ENCODE results near the gene SUPT16H.

The SUPT16H gene

DNA sequence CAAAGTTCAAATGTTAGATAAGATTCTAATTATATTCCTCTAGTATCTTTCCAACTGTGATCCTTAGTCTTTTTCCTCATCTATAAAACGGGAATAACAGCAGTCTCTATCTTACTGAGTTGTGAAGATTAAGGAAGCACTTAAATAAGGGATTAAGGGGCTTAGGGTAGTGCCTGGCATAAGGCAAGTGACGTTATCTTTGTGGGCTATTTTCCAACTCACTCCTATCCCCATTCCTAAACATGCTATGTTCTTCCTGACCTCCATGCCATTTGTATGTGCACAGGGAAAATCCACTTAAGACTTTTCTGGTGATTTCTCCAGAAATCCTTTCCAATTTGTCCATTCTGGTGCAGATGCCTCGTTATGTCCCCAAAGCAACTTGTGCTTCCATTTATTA, 33.3 kb downstream of the SUPT16H start:
- no peak for TF ChIP-seq CTCF (IDR thresholded peaks at IDR 0.05; ENCODE audit: insufficient read depth, low read length, missing control alignments)
- no peak for DNase-seq (ENCODE audit: low read depth, low spot score)
- POLR2A ChIA-PET = no interaction called here
- CTCF ChIA-PET = no interaction called here
- no peak overlapping the region for H3K4me3 ChIP-seq (ENCODE audit: low read depth, low read length)

DNA sequence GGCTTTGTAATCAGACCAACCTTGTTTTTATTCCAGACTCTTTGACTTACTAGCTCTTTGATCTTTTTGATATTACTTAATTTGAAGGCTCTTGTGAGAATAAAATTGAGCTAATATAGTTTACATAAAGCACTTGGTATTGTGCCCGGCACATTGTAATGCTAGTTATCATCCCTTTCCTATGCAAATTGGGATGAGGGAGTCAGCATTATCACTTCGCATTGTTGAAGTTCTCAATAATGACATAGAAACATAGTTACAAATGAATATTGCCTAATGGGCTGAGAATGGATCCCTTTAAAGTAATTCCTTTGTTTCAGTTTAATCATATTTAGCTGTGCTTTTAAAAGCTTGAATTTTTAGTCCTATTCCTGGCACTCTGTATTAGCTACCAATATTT, 36.6 kb downstream of the SUPT16H start:
- CTCF ChIA-PET = interaction anchor here (1.2 to 1.8 kb wide), 2 partner anchors 9 to 18 kb away, joined by 5 to 6 read pairs; no protein-coding TSS in a partner anchor
- no peak for DNase-seq (ENCODE audit: low read depth, low spot score)
- POLR2A ChIA-PET = no interaction called here
- no peak for TF ChIP-seq CTCF (IDR thresholded peaks at IDR 0.05; ENCODE audit: insufficient read depth, low read length, missing control alignments)
- no peak overlapping the region for H3K4me3 ChIP-seq (ENCODE audit: low read depth, low read length)

DNA sequence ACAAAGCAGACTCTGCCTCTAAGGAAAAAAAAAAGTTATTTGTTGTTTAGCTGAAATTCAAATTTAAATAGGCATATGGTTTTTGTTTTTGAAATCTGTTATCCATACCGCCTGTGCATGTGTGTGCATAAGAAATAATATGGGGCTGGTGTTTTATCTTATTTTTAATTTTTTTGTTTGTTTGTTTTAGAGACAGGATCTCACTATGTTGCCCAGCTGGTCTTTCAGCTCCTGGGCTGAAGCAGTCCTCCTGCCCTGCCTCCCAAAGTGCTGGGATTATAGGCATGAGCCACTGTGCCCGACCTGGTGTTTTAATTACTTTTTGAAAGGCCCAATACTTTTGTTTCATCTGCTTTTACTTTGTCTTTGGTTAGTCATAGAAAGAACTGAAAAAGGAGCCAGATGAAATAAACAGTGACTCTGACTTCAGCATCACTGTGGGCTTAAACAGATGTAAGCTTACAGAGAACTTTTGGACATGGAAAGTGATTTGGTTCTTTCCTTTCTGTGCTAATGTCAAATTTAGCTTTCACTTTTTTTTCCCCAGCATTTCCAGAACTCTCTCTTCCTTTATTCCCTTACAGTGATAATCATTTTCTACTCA, 37.2 kb downstream of the SUPT16H start:
- ChIA-PET POLR2A (no interaction called here), CTCF (interaction anchor here (1.2 to 1.8 kb wide), 3 partner anchors 8 to 19 kb away, joined by 3 to 6 read pairs (median 5); no protein-coding TSS in a partner anchor)
- no peak for TF ChIP-seq CTCF (IDR thresholded peaks at IDR 0.05; ENCODE audit: insufficient read depth, low read length, missing control alignments)

DNA sequence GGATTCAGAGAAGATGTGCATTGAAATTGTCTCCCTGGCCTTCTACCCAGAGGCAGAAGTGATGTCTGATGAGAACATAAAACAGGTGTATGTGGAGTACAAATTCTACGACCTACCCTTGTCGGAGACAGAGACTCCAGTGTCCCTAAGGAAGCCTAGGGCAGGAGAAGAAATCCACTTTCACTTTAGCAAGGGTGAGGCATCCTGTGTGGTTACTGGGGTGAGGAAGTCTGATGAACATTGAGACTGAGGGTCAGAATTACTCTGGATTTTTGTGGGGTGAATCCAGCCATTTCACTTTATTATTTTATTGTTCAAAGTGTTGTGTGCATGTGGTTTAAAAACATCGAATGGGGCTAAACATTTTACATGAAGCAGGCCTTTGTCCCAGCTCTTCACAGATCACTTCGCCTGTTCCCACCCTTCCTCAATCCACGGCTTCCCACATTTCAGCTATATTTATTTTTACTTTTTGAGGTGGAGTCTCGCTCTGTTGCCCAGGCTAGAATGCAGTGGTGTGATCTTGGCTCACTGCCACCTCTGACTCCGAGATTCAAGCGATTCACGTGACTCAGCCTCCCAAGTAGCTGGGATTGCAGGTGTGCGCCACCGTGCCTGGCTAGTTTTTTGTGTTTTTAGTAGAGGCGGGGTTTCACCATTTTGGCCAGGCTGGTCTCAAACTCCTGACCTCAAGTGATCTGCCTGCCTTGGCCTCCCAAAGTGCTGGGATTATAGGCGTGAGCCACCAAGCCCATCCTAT, 40.6 kb downstream of the SUPT16H start:
- no peak for DNase-seq (ENCODE audit: low read depth, low spot score)
- POLR2A ChIA-PET = no interaction called here
- CTCF ChIA-PET = no interaction called here
- H3K4me3 ChIP-seq (ENCODE audit: low read depth, low read length) = no peak overlapping the region
- no peak for TF ChIP-seq CTCF (IDR thresholded peaks at IDR 0.05; ENCODE audit: insufficient read depth, low read length, missing control alignments)

More for the DNA sequence above, 37.2 kb downstream of the SUPT16H start:
- no peak overlapping the region for H3K4me3 ChIP-seq (ENCODE audit: low read depth, low read length)
- DNase-seq (ENCODE audit: low read depth, low spot score) = peak; percentile 5

GRCh38 chr14:21334202-21334906, 49.5 kb downstream of the SUPT16H start:
- H3K4me3 ChIP-seq (ENCODE audit: low read depth, low read length) = no peak overlapping the region
- no peak for TF ChIP-seq CTCF (IDR thresholded peaks at IDR 0.05; ENCODE audit: insufficient read depth, low read length, missing control alignments)
- ChIA-PET CTCF (interaction anchor here (1.5 kb wide), 1 partner anchor 28 kb away, joined by 3 read pairs; no protein-coding TSS in a partner anchor), POLR2A (no interaction called here)
- DNase-seq (ENCODE audit: low read depth, low spot score) = no peak

- ChIA-PET POLR2A (no interaction called here), CTCF (interaction anchor here (1.4 to 1.5 kb wide), 2 partner anchors 13 to 29 kb away, joined by 3 read pairs; no protein-coding TSS in a partner anchor)
- no peak for DNase-seq (ENCODE audit: low read depth, low spot score)
- H3K4me3 ChIP-seq (ENCODE audit: low read depth, low read length) = no peak overlapping the region
- TF ChIP-seq CTCF (IDR thresholded peaks at IDR 0.05; ENCODE audit: insufficient read depth, low read length, missing control alignments) = no peak
Observed at GRCh38 chr14:21332950-21333349, 50.9 kb downstream of the SUPT16H start.

Data from AG04449 (cell line).